Activated CD4-positive, alpha-beta T cell treated with anti-CD3 and anti-CD28 coated beads, Interleukin-2, amount 50 U/mL, for 4 hours (primary cell): ENCODE results near the gene AGA.

Experiments used
- DNase-seq, 2 experiments: peaks; one replicate each; pipeline ENCODE4 v3.0.0-alpha.2; 2020

The AGA gene

DNA sequence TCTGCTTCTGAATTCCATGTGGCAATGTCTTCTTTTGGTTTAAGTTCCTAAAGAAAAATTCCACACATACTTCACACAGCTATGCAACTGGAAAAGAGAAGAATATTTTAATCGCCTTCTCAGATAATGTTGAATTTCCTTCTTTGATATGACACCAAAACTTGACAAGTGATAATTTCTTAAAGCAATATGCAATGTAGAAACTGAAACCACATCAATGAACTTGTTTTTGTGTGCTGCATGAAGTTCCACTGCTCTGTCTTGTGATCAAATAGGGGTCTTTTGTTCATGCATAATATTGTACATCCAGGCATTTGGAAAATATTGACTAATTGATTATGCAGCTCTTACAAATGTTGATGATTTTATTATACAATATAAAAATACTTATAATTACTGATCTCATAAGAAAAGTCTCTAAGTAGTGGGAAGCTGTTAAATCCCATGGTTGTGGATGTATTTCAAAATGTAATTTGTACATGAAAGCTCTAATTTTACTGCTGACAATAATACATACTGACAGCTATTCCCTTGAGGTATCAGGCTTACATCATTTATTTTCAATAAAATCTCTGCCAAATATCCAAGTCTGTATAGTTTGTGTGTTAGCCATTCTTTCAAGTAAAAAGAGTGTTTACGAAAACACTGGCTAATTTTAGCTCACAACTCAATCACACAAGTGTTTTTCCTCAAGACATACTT is 56.5 kb downstream of the AGA start:
- no peak for DNase-seq

- no peak for DNase-seq
Observed at GRCh38 chr4:177384856-177385397, 57.3 kb downstream of the AGA start.

DNA sequence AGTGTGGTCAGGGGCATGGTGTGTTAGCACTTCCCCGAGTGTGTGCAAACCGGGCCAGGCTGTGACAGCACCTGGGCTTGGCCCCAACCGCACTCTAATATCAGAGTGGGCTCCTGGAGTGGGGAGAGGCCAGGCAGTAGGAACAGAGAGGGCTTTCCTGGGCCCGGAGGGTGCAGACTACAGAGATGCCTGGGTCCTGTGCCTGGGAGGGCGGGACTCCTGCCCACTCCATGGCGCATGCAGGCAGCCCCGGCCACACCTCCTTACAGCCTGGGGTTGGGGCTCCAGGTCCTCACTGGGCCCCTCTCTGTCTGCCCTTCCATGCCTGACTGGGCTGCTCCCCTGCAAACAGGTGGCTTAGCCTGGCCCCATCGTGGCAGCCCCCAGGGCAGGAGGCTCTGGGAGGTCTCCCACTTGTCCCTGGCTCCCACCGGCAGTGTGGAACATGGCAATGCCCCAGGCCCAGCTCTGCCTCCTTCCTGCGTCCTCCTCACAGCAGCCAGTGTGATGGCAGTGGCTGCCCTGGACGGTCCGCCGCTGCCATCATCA is 60.4 kb downstream of the AGA start:
- DNase-seq = no peak
